ENCODE data around the gene CHN2. TPM values are rescaled to one million over a fixed set of nuclear protein-coding genes. Genes with fewer than 3 reads are reported as not detected.

CHN2 gene
- total RNA-seq, 4 donors from 2014 or later: 8.0 to 9.8 (median 8.9) TPM

- intact Hi-C loops (cut with DNase I): no loop called here
Observed at GRCh38 chr7:29319719-29320521, 125.3 kb downstream of the CHN2 start.

DNA sequence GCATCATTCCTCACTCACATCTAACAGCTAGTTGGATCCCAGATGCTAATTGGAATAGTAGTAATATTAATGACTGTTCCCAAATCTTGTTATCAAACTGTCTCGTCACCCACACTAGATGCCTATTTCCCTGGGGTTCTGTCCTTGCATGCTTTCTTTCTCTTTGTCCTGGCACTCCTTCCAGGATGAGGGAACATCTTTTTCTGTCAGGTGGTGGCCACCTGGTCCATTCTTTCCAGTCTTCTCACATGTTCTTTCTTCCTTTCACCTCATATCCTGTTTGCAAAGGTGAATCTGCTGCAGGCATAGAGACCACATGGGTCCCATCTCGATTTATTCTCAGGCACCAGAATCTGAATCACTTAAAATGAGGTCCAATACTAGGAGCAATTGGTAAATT lies 126.0 kb downstream of the CHN2 start:
- WGBS: 84% methylated on average over 2 of the region's 2 CpGs

More at GRCh38 chr7:29319719-29320521, 125.3 kb downstream of the CHN2 start:
- no peak overlapping the region for H3K4me3 ChIP-seq
- TF ChIP-seq, protein P1, sequence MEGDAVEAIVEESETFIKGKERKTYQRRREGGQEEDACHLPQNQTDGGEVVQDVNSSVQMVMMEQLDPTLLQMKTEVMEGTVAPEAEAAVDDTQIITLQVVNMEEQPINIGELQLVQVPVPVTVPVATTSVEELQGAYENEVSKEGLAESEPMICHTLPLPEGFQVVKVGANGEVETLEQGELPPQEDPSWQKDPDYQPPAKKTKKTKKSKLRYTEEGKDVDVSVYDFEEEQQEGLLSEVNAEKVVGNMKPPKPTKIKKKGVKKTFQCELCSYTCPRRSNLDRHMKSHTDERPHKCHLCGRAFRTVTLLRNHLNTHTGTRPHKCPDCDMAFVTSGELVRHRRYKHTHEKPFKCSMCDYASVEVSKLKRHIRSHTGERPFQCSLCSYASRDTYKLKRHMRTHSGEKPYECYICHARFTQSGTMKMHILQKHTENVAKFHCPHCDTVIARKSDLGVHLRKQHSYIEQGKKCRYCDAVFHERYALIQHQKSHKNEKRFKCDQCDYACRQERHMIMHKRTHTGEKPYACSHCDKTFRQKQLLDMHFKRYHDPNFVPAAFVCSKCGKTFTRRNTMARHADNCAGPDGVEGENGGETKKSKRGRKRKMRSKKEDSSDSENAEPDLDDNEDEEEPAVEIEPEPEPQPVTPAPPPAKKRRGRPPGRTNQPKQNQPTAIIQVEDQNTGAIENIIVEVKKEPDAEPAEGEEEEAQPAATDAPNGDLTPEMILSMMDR (IDR thresholded peaks at IDR 0.05): no peak
- no peak for TF ChIP-seq POLR2A (IDR thresholded peaks at IDR 0.05; ENCODE audit: low read depth)
- TF ChIP-seq POLR2AphosphoS5 (IDR thresholded peaks at IDR 0.05): no peak
- no peak for TF ChIP-seq EP300 (IDR thresholded peaks at IDR 0.05)
- no peak overlapping the region for H3K27ac ChIP-seq (replicated peaks in 1 of 4)
- 64% methylated on average over 10 of the region's 10 CpGs for WGBS
- no peaks in the 10 kb centered on the region for H3K27me3 ChIP-seq
- DNase-seq (ENCODE audit: extremely low spot score): no peak
- H3K36me3 ChIP-seq: no peaks in the 10 kb centered on the region
- no peaks in the 10 kb centered on the region for H3K4me1 ChIP-seq
- no peaks in the 10 kb centered on the region for H3K9me3 ChIP-seq

DNA sequence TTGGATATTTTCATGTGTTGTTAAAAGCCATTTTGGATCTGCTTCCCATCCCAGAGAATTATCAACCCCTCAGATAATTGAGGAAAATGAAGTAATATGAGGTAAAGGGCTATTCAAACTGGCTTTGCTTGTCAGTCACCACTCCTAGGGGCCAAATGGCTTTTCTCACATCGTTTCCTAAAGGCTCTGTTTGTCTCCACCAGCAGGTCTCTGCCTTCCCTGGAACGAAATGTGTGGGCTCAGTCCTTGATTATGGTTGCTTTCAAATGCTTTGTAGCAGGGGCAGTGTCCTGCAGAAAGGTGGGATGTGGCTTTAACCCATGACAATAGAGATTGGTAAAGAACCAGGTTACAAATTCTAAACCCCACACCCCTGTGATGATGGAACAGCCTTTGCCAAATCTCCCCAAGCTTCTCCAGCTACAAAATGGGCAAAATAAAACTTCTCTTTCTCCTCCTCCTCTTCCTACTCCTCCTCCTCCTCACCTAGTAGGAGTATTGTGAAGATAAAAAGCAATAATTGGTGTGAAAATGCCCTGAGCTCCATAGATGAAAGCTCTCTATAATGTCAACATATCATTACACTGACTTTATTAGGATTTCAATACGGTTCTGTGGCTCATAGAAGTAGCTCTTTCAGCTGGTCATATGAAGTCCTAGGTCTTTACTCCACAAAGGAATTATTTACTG lies 127.6 kb downstream of the CHN2 start:
- WGBS: 70% methylated on average over 3 of the region's 3 CpGs
- H3K36me3 ChIP-seq: no peaks in the 10 kb centered on the region
- DNase-seq (ENCODE audit: extremely low spot score): no peak
- no peak overlapping the region for H3K27ac ChIP-seq (replicated peaks in 1 of 4)
- intact Hi-C loops (cut with DNase I): no loop called here
- H3K4me3 ChIP-seq: no peak overlapping the region
- no peaks in the 10 kb centered on the region for H3K9me3 ChIP-seq
- no peaks in the 10 kb centered on the region for H3K27me3 ChIP-seq
- TF ChIP-seq POLR2A (IDR thresholded peaks at IDR 0.05; ENCODE audit: low read depth) (no peak), EP300 (IDR thresholded peaks at IDR 0.05) (no peak), POLR2AphosphoS5 (IDR thresholded peaks at IDR 0.05) (no peak)
- TF ChIP-seq, protein P1 (IDR thresholded peaks at IDR 0.05): no peak
- no peaks in the 10 kb centered on the region for H3K4me1 ChIP-seq

More for the DNA sequence above, 126.0 kb downstream of the CHN2 start:
- H3K36me3 ChIP-seq: no peaks in the 10 kb centered on the region
- no peaks in the 10 kb centered on the region for H3K9me3 ChIP-seq
- intact Hi-C loops (cut with DNase I): no loop called here
- no peaks in the 10 kb centered on the region for H3K27me3 ChIP-seq
- no peaks in the 10 kb centered on the region for H3K4me1 ChIP-seq
- no peak overlapping the region for H3K27ac ChIP-seq (replicated peaks in 1 of 4)
- TF ChIP-seq POLR2AphosphoS5 (IDR thresholded peaks at IDR 0.05): no peak
- TF ChIP-seq, protein P1 (IDR thresholded peaks at IDR 0.05): no peak
- TF ChIP-seq POLR2A (IDR thresholded peaks at IDR 0.05; ENCODE audit: low read depth): no peak
- no peak for TF ChIP-seq EP300 (IDR thresholded peaks at IDR 0.05)
- H3K4me3 ChIP-seq: no peak overlapping the region
- no peak for DNase-seq (ENCODE audit: extremely low spot score)

GRCh38 chr7:29325476-29325875 lies 130.9 kb downstream of the CHN2 start:
- no peaks in the 10 kb centered on the region for H3K36me3 ChIP-seq
- no peak overlapping the region for H3K4me3 ChIP-seq
- peaks cover 0 to 14% (median 9%) of the 10 kb centered on the region in 4 donors for H3K4me1 ChIP-seq
- no peaks in the 10 kb centered on the region for H3K9me3 ChIP-seq
- TF ChIP-seq EP300 (IDR thresholded peaks at IDR 0.05) (no peak), POLR2AphosphoS5 (IDR thresholded peaks at IDR 0.05) (no peak), POLR2A (IDR thresholded peaks at IDR 0.05; ENCODE audit: low read depth) (no peak)
- TF ChIP-seq, protein P1 (IDR thresholded peaks at IDR 0.05): no peak
- H3K27me3 ChIP-seq: no peaks in the 10 kb centered on the region
- no peak overlapping the region for H3K27ac ChIP-seq (replicated peaks in 1 of 4)
- intact Hi-C loops (cut with DNase I): no loop called here
- 89% methylated on average over 2 of the region's 2 CpGs for WGBS
- DNase-seq (ENCODE audit: extremely low spot score): no peak
